Tibial nerve (tissue), 3 donors: ENCODE data around the gene ENOX1.

ENCODE experiments used
- CTCF ChIP-seq, 5 experiments: fragments of 200-600 bp in 3 of 5; fragments of 450-650 bp in 2 of 5; sonication (generic) in 3 of 5; IDR thresholded peaks; one replicate each; pipeline ENCODE4 v1.5.1; 2016 to 2019; ENCODE audit warnings: antibody characterized with exemption in 5 of 5, mild to moderate bottlenecking in 3 of 5, moderate library complexity in 2 of 5
- POLR2A ChIP-seq, 2 donors: fragments of 450-650 bp; IDR thresholded peaks; one replicate each; pipeline ENCODE4 v1.6.1; 2017; ENCODE audit warnings: antibody characterized with exemption in 2 of 2, mild to moderate bottlenecking in 2 of 2, moderate library complexity in 2 of 2

- TF ChIP-seq CTCF (IDR thresholded peaks at IDR 0.05) (no peak), POLR2A (IDR thresholded peaks at IDR 0.05) (no peak)
Observed at GRCh38 chr13:43652760-43653159, 134.0 kb downstream of the ENOX1 start.
